SK-N-SH (cell line): ENCODE results near the gene NOLC1.

Source experiments
- CHD2 ChIP-seq: fragments of 150-350 bp; IDR thresholded peaks from 2 replicates; pipeline ENCODE4 v1.6.1; 2018; ENCODE audit warnings: low read length; ENCODE audit not compliant: partially characterized antibody
- CTCF ChIP-seq: fragments of 200-600 bp; sonication (generic); IDR thresholded peaks from 2 replicates; pipeline ENCODE4 v1.6.1; 2017; ENCODE audit warnings: antibody characterized with exemption, mild to moderate bottlenecking, moderate library complexity
- EP300 ChIP-seq, 2 experiments: IDR thresholded peaks; 2 replicates each; pipeline versions ENCODE4 v1.4.0 to v1.6.1; 2012; ENCODE audit warnings: borderline replicate concordance in 1 of 2, low read depth in 1 of 2, low read length in 1 of 2
- EZH2phosphoT487 ChIP-seq: fragments of 200-600 bp; sonication (generic); IDR thresholded peaks from 2 replicates; pipeline ENCODE4 v1.6.1; 2017; ENCODE audit warnings: low read depth, mixed run types, mild to moderate bottlenecking, antibody characterized with exemption, moderate library complexity, borderline replicate concordance
- FOXM1 ChIP-seq: IDR thresholded peaks from 2 replicates; pipeline ENCODE4 v1.4.0; 2012; ENCODE audit warnings: low read depth, mild to moderate bottlenecking
- GABPA ChIP-seq: IDR thresholded peaks from 2 replicates; pipeline ENCODE4 v1.4.0; 2012; ENCODE audit warnings: low read depth, mild to moderate bottlenecking
- RAD21 ChIP-seq: IDR thresholded peaks from 2 replicates; pipeline ENCODE4 v1.6.1; 2012; ENCODE audit warnings: mild to moderate bottlenecking, low read length
- SMC3 ChIP-seq: IDR thresholded peaks from 2 replicates; pipeline ENCODE4 v1.6.1; 2012; ENCODE audit warnings: low read depth, low read length, improper control_type of control experiment
- TAF1 ChIP-seq: IDR thresholded peaks from 2 replicates; pipeline ENCODE4 v1.6.1; 2012; ENCODE audit warnings: low read depth, mild to moderate bottlenecking, low read length, moderate library complexity, borderline replicate concordance
- TF ChIP-seq, protein P1 (sequence below): IDR thresholded peaks from 2 replicates; pipeline ENCODE4 v1.4.0; 2012; ENCODE audit warnings: low read depth, borderline replicate concordance
- TF ChIP-seq, protein P2 (sequence below): IDR thresholded peaks from 2 replicates; pipeline ENCODE4; 2012

DNA sequence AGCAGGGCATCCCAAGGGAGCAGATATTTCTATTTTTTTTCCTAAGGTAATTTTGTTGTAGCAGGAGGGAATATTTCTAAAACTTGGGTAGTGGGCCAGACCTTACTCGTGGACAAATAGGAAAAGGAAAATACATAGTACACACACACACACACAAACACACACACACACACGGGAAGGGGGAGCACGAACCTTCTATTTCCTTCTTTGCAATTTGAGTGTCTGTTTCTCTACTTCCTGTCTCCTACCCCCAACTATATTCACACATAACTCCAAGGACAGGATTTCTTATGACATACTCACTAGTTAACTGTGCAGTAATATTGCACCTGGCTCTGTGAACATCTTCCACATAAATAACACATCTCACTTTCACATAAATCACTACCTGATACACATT lies 36.4 kb upstream of the NOLC1 start:
- TF ChIP-seq EP300 (IDR thresholded peaks at IDR 0.05; ENCODE audit: borderline replicate concordance in 1 of 2, low read depth in 1 of 2, low read length in 1 of 2), result no peak
- no peak for TF ChIP-seq CTCF
- no peak for TF ChIP-seq SMC3
- TF ChIP-seq, protein P1, sequence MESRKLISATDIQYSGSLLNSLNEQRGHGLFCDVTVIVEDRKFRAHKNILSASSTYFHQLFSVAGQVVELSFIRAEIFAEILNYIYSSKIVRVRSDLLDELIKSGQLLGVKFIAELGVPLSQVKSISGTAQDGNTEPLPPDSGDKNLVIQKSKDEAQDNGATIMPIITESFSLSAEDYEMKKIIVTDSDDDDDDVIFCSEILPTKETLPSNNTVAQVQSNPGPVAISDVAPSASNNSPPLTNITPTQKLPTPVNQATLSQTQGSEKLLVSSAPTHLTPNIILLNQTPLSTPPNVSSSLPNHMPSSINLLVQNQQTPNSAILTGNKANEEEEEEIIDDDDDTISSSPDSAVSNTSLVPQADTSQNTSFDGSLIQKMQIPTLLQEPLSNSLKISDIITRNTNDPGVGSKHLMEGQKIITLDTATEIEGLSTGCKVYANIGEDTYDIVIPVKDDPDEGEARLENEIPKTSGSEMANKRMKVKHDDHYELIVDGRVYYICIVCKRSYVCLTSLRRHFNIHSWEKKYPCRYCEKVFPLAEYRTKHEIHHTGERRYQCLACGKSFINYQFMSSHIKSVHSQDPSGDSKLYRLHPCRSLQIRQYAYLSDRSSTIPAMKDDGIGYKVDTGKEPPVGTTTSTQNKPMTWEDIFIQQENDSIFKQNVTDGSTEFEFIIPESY, result no peak
- no peak for TF ChIP-seq TAF1
- no peak for TF ChIP-seq CHD2
- TF ChIP-seq, protein P2, sequence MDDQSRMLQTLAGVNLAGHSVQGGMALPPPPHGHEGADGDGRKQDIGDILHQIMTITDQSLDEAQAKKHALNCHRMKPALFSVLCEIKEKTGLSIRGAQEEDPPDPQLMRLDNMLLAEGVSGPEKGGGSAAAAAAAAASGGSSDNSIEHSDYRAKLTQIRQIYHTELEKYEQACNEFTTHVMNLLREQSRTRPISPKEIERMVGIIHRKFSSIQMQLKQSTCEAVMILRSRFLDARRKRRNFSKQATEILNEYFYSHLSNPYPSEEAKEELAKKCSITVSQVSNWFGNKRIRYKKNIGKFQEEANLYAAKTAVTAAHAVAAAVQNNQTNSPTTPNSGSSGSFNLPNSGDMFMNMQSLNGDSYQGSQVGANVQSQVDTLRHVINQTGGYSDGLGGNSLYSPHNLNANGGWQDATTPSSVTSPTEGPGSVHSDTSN, result no peak
- no peak for TF ChIP-seq RAD21
- TF ChIP-seq FOXM1, result no peak
- TF ChIP-seq GABPA, result no peak
- TF ChIP-seq EZH2phosphoT487, result no peak
